Measurements from ENCODE around the gene TMUB1. TPM values are rescaled to one million over a fixed set of nuclear protein-coding genes. Genes with fewer than 3 reads are reported as not detected.
A peak's percentile ranks its signal among the peaks of the same experiment; 100 is the strongest.

The TMUB1 gene
- total and polyA plus RNA-seq, 9 of the 15 experiments (the other 6 are each of a cell fraction or from before 2014, with no cell fraction given) = 0.14 to 241 (median 74.1) TPM

DNA sequence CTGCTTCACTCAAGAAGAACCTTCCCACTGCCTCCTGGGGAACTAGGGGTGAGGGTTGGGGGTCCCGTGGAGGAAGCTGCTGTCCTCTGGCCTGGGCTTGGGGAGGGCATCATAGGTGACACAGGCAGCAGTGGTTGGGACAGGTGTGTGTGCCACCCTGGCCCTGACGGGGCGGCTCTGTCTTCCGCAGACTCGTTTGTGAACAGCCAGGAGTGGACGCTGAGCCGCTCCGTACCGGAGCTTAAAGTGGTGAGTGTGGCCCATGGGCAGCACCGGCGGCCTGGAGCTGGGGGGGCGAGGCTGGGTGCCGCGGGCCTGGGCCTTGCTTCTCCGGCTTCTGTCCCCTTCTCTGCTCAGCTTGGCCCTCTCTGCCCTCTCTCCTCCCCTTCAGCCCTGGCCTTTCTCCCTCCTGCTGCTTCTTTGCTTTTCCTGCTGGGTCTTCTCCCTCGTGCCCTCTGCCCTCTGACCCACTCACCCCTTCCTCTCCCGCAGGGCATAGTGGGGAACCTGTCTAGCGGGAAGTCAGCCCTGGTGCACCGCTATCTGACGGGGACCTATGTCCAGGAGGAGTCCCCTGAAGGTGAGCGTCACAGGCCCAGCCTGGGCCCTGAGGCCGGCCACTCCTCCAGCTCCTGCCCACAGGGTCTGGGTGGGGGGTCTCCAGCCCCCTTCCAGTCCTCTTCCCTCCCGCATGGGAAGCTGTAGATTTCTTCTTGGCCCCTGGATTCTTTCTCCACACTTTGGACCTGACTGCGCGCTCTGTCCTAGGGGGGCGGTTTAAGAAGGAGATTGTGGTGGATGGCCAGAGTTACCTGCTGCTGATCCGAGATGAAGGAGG is 33.5 kb upstream of the TMUB1 start:
- 95% methylated on average over 27 of the region's 27 CpGs for WGBS (ENCODE audit: insufficient coverage, low coverage, missing lambda C conversion rate)
- no peak overlapping the region for H2AFZ ChIP-seq (ENCODE audit: low read depth, low read length)
- DNase-seq (ENCODE audit: extremely low read depth in 1 of 4, low spot score in 3 of 4) (no peak), ATAC-seq (no peak), FAIRE-seq (no peak)
- in situ Hi-C loops (cut with MboI) (no loop called here), intact Hi-C loops (cut with micrococcal nuclease) (no loop called here)
- peaks cover 41% of the 10 kb centered on the region for H3K79me2 ChIP-seq (ENCODE audit: control insufficient read depth, insufficient read depth, low read length)
- H3K9ac ChIP-seq (ENCODE audit: insufficient read depth in 1 of 2, low read depth in 2 of 2, low read length in 2 of 2) = peak overlapping the region in 1 of 2 experiments; percentile 64; a peak in 2 of 4 replicates
- no peaks in the 10 kb centered on the region for H3K27me3 ChIP-seq (ENCODE audit: control insufficient read depth in 2 of 2, insufficient read depth in 2 of 2, low read length in 2 of 2)
- H4K20me1 ChIP-seq (replicated peaks; ENCODE audit: control insufficient read depth, insufficient read depth, low read length) = peaks cover 45% of the 10 kb centered on the region
- peaks cover 13% of the 10 kb centered on the region for H3K9me1 ChIP-seq (ENCODE audit: control insufficient read depth, insufficient read depth, low read length)
- CTCF ChIA-PET (ENCODE audit: low intra/inter-chr PET ratio) = no interaction called here
- H3K9me3 ChIP-seq (replicated peaks; ENCODE audit: control insufficient read depth, insufficient read depth, low read depth, low read length) = no peaks in the 10 kb centered on the region
- BruUV-seq (replicated peaks) = no TSS peak
- H3K27ac ChIP-seq (ENCODE audit: extremely low read depth, low read depth, low read length) = no peak overlapping the region
- H3K4me1 ChIP-seq (replicated peaks in 1 of 2; ENCODE audit: control insufficient read depth in 2 of 2, insufficient read depth in 2 of 2, low read length in 2 of 2) = peaks cover 20 to 64% of the 10 kb centered on the region in 2 experiments
- H3K36me3 ChIP-seq (ENCODE audit: control insufficient read depth, insufficient read depth, low read length) = peaks cover 84% of the 10 kb centered on the region; the same call in 2 of the 3 replicates
- TF ChIP-seq POLR2G (IDR thresholded peaks at IDR 0.05; ENCODE audit: low read depth, low read length) (peak; percentile 38), STAT5A (IDR thresholded peaks at IDR 0.05; ENCODE audit: borderline replicate concordance, low read length) (no peak)
- no peak overlapping the region for H3K4me2 ChIP-seq (ENCODE audit: insufficient read depth, low read length)
- POLR2A ChIA-PET = interaction anchor here (0.5 to 1.2 kb wide), 6 partner anchors 18 to 193 kb away, joined by 3 to 5 read pairs (median 3); no protein-coding TSS in a partner anchor
- H3K4me3 ChIP-seq = no peak overlapping the region

DNA sequence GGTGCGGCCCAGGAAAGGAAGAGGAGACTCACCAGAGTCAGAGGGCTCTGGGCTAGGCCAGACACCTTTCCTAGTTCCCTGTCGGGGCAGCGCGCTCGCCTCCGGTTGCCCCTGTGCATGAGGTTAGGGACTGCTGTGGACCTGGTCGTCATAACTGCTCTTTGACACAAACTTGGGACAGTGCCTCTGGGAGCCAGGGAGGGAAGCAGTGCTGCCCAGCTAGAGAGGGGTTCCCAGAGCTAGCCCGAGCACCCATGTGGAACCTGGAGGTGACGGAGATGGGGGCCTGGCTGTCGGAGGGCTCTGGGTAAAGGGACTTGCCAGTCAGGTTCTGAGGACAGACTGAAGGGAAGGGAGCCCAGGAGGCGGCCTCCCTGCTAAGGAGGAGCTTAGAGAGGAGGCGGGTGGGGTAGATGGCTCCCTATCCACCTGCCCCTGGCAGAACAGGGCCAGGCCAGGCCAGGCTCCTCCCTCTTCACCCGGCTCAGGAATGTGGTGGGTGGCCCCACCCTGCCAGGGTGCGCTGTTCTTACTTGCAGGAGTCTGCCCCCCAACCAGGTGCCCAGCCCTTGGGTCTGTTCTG is 32.6 kb upstream of the TMUB1 start:
- peaks cover 28 to 66% of the 10 kb centered on the region in 2 experiments for H3K4me1 ChIP-seq (replicated peaks in 1 of 2; ENCODE audit: control insufficient read depth in 2 of 2, insufficient read depth in 2 of 2, low read length in 2 of 2)
- WGBS (ENCODE audit: insufficient coverage, low coverage, missing lambda C conversion rate) = 93% methylated on average over 14 of the region's 14 CpGs

More for the DNA sequence above, 32.6 kb upstream of the TMUB1 start:
- H3K9me3 ChIP-seq (replicated peaks; ENCODE audit: control insufficient read depth, insufficient read depth, low read depth, low read length) = no peaks in the 10 kb centered on the region
- H3K9ac ChIP-seq (ENCODE audit: insufficient read depth in 1 of 2, low read depth in 2 of 2, low read length in 2 of 2) = peak overlapping the region in 1 of 2 experiments; percentile 64; a peak in 2 of 4 replicates
- FAIRE-seq = no peak
- POLR2A ChIA-PET = interaction anchor here (0.5 to 0.6 kb wide), 2 partner anchors 42 to 192 kb away, joined by 3 to 4 read pairs; no protein-coding TSS in a partner anchor
- ATAC-seq = no peak
- peaks cover 50% of the 10 kb centered on the region for H3K79me2 ChIP-seq (ENCODE audit: control insufficient read depth, insufficient read depth, low read length)
- no peak overlapping the region for H3K4me2 ChIP-seq (ENCODE audit: insufficient read depth, low read length)
- peaks cover 81% of the 10 kb centered on the region; the same call in 2 of the 3 replicates for H3K36me3 ChIP-seq (ENCODE audit: control insufficient read depth, insufficient read depth, low read length)
- H3K27me3 ChIP-seq (ENCODE audit: control insufficient read depth in 2 of 2, insufficient read depth in 2 of 2, low read length in 2 of 2) = no peaks in the 10 kb centered on the region
- intact Hi-C loops (cut with micrococcal nuclease) (no loop called here), in situ Hi-C loops (cut with MboI) (no loop called here)
- peaks cover 13% of the 10 kb centered on the region for H3K9me1 ChIP-seq (ENCODE audit: control insufficient read depth, insufficient read depth, low read length)
- H4K20me1 ChIP-seq (replicated peaks; ENCODE audit: control insufficient read depth, insufficient read depth, low read length) = peaks cover 53% of the 10 kb centered on the region
- TF ChIP-seq ARID2 (IDR thresholded peaks at IDR 0.05) (no peak), NR3C1 (CRISPR knock-in tag; IDR thresholded peaks at IDR 0.05) (peak; percentile 19; the same call in 1 of the 2 replicates), KAT2B (IDR thresholded peaks at IDR 0.05; ENCODE audit: low read depth, low read length) (no peak), NFIC (IDR thresholded peaks at IDR 0.05) (no peak)
- CTCF ChIA-PET (ENCODE audit: low intra/inter-chr PET ratio) = interaction anchor here (1.0 kb wide), 1 partner anchor 88 kb away, joined by 4 read pairs; the partner anchor contains the start of gene ABCB8
- no TSS peak for BruUV-seq (replicated peaks)
- H3K27ac ChIP-seq (ENCODE audit: extremely low read depth, low read depth, low read length) = no peak overlapping the region
- DNase-seq (ENCODE audit: extremely low read depth in 1 of 4, low spot score in 3 of 4) = no peak
- no peak overlapping the region for H3K4me3 ChIP-seq
- no peak overlapping the region for H2AFZ ChIP-seq (ENCODE audit: low read depth, low read length)

All from K562 (cell line).